ENCODE data around the gene B4GALNT1. TPM values are rescaled to one million over a fixed set of nuclear protein-coding genes. Genes with fewer than 3 reads are reported as not detected.

The B4GALNT1 gene
- polyA plus RNA-seq, 1 experiment = 1.8 TPM

DNA sequence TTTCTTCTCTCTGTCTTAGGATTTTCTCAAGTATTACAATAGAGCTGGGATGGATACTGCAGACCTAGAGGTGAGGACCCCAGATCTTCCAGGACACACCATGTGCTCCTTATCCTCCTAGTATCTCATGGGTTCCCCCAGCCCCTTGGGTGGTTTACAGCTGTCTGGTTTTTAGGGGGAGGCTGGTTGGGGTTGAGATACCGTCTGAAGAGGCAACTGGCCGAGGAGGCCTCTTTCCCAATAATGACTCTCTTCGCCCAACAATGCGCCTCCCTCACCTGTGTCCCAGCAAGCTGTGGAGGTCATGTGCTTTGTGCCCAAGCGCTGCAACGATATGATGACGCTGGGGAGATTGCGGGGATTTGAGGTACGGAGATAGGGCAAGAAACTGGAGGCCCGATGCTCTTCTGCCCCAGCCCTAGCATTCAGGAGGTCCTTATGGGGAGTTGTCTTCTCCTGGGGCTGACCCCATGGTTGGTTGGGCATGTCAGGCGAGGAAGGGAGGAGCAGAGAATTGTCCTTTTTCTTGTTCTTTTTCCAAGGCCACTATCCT lies 18.0 kb downstream of the B4GALNT1 start:
- no peaks in the 10 kb centered on the region; the same call in 1 of the 2 replicates for H3K9me3 ChIP-seq (ENCODE audit: control insufficient read depth, insufficient read depth, low read length)
- ChIA-PET POLR2A (no interaction called here), CTCF (interaction anchor here (1.7 to 4.0 kb wide), 2 partner anchors 19 to 31 kb away, joined by 9 to 27 read pairs; partner anchors contain the start of gene B4GALNT1)
- TF ChIP-seq, protein P1, sequence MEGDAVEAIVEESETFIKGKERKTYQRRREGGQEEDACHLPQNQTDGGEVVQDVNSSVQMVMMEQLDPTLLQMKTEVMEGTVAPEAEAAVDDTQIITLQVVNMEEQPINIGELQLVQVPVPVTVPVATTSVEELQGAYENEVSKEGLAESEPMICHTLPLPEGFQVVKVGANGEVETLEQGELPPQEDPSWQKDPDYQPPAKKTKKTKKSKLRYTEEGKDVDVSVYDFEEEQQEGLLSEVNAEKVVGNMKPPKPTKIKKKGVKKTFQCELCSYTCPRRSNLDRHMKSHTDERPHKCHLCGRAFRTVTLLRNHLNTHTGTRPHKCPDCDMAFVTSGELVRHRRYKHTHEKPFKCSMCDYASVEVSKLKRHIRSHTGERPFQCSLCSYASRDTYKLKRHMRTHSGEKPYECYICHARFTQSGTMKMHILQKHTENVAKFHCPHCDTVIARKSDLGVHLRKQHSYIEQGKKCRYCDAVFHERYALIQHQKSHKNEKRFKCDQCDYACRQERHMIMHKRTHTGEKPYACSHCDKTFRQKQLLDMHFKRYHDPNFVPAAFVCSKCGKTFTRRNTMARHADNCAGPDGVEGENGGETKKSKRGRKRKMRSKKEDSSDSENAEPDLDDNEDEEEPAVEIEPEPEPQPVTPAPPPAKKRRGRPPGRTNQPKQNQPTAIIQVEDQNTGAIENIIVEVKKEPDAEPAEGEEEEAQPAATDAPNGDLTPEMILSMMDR (IDR thresholded peaks at IDR 0.05; ENCODE audit: low read depth, low read length) = no peak
- DNase-seq (ENCODE audit: low read depth, low spot score) = no peak
- no peak overlapping the region for H3K4me3 ChIP-seq (ENCODE audit: low read depth, low read length)
- peaks cover 2% of the 10 kb centered on the region for H3K27me3 ChIP-seq (ENCODE audit: control insufficient read depth, insufficient read depth, low read length)
- no peak overlapping the region for H3K27ac ChIP-seq (ENCODE audit: low read depth, low read length)

DNA sequence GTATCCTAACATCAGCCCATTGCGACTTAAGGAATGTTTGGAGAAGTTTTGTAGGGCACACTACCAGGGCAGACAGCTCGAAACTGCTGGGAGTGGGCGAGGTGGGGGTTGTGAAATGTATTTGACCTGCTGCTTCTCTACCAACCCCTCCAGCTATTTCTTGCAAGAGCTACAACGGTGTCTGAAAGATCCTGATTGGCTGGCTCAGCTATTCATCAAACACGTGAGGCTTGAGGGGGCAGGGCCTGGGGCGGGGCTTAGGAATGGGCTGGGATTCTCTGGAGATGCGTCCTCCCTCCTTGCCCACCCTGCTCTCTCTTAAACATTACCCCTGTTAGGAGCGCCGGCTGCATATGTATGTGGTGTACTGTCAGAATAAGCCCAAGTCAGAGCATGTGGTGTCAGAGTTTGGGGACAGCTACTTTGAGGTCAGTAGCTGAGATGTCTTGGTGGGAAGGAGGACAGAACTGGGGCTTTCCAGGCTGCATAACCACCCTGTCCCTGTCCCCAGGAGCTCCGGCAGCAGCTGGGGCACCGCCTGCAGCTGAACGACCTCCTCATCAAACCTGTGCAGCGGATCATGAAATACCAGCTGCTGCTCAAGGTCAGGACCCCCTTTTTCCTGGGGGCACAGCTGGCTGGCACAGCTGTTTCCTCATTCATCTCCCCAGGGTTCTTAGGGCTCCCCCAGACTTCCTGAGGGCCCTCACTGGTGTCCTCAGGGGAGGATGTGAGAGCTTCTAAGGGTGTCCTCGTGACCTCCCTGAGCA lies 18.6 kb downstream of the B4GALNT1 start:
- Histone ChIP-seq H3K4me3 (ENCODE audit: low read depth, low read length) (no peak overlapping the region), H3K27ac (ENCODE audit: low read depth, low read length) (no peak overlapping the region), H3K9me3 (ENCODE audit: control insufficient read depth, insufficient read depth, low read length) (no peaks in the 10 kb centered on the region; the same call in 1 of the 2 replicates), H3K27me3 (ENCODE audit: control insufficient read depth, insufficient read depth, low read length) (no peaks in the 10 kb centered on the region)
- ChIA-PET POLR2A (no interaction called here), CTCF (interaction anchor here (1.0 to 4.0 kb wide), 3 partner anchors 8 to 31 kb away, joined by 3 to 27 read pairs (median 9); partner anchors contain the start of gene B4GALNT1)
- DNase-seq (ENCODE audit: low read depth, low spot score) = no peak
- TF ChIP-seq, protein P1 (IDR thresholded peaks at IDR 0.05; ENCODE audit: low read depth, low read length) = no peak

DNA sequence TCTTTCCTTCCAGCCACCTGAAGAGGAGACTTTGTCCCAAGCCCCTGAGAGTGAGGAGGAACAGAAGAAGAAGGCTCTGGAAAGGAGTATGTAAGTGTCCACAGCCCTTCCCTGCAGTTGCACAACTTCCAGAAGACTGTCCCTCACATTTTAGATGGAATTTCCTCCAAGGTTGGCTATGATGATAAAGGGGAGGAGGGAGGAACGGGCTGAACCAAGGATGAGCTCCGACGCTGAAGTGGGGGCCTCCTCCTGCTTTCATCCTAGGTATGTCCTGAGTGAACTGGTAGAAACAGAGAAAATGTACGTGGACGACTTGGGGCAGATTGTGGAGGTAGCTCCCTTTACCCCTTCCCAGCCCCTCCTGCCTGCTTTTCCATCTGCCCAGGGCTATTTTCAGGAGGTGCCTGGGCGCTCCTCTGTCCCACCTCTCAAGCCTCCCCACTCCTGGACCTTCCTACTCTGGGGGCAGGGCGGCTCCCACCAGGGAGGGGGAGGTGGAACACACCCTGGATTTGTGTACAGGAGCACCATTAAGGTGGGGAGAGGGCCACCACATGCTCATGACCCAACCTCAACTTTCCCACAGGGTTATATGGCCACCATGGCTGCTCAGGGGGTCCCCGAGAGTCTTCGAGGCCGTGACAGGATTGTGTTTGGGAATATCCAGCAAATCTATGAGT lies 19.4 kb downstream of the B4GALNT1 start:
- ChIA-PET CTCF (interaction anchor here (0.8 to 4.0 kb wide), 4 partner anchors 9 to 30 kb away, joined by 3 to 27 read pairs (median 6); partner anchors contain the start of gene B4GALNT1), POLR2A (no interaction called here)
- no peak for DNase-seq (ENCODE audit: low read depth, low spot score)
- Histone ChIP-seq H3K9me3 (ENCODE audit: control insufficient read depth, insufficient read depth, low read length) (no peaks in the 10 kb centered on the region; the same call in 1 of the 2 replicates), H3K27me3 (ENCODE audit: control insufficient read depth, insufficient read depth, low read length) (no peaks in the 10 kb centered on the region), H3K4me3 (ENCODE audit: low read depth, low read length) (no peak overlapping the region), H3K27ac (ENCODE audit: low read depth, low read length) (no peak overlapping the region)
- TF ChIP-seq, protein P1 (IDR thresholded peaks at IDR 0.05; ENCODE audit: low read depth, low read length) = no peak

DNA sequence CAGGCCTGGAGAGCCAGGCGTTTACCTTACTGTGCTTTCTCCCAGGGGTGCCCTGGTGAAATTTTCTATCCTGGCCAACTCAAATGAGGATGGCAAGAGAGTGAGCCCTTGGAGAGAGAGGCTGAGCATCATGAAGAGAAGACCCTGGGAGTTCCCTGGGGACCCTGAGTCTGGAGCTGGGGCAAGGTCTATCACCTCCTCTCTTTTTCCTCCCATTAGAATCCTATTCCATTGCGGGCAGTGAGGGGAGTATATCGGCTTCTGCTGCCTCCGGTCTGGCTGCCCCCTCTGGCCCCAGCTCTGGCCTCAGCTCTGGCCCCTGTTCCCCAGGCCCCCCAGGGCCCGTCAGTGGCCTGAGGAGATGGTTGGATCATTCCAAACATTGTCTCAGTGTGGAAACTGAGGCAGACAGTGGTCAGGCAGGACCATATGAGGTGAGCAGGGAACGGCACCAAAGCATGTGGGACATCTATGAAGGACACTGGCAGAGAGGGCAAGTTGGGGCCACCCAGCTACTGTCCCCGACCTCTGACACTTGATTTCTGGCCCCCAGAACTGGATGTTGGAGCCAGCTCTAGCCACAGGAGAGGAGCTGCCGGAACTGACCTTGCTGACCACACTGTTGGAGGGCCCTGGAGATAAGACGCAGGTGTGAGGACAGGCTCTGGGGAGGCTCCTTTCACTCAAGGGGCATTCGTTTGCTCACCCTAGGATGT lies 20.1 kb downstream of the B4GALNT1 start:
- H3K9me3 ChIP-seq (ENCODE audit: control insufficient read depth, insufficient read depth, low read length) = no peaks in the 10 kb centered on the region; the same call in 1 of the 2 replicates
- no peaks in the 10 kb centered on the region for H3K27me3 ChIP-seq (ENCODE audit: control insufficient read depth, insufficient read depth, low read length)
- no peak overlapping the region for H3K27ac ChIP-seq (ENCODE audit: low read depth, low read length)
- POLR2A ChIA-PET = no interaction called here
- no peak for DNase-seq (ENCODE audit: low read depth, low spot score)
- CTCF ChIA-PET = interaction anchor here (0.8 kb wide), 1 partner anchor 9 kb away, joined by 3 read pairs; no protein-coding TSS in a partner anchor
- TF ChIP-seq, protein P1 (IDR thresholded peaks at IDR 0.05; ENCODE audit: low read depth, low read length) = no peak
- H3K4me3 ChIP-seq (ENCODE audit: low read depth, low read length) = no peak overlapping the region

All from AG04450 (cell line).